GM19351 (cell line): ENCODE measurements around the gene CREB1.
"Not testable (repeated sequence)": the region's sequence is repeated elsewhere in the genome, so short reads cannot be mapped to it uniquely, and the experiment has no call there.

Source experiments
- ATAC-seq: cut with Tn5 transposase; IDR thresholded peaks from one replicate; pipeline ENCODE4 v1.9.1; 2021; ENCODE audit warnings: mild to moderate bottlenecking, moderate library complexity; ENCODE audit not compliant: unreplicated experiment

CREB1 gene

DNA sequence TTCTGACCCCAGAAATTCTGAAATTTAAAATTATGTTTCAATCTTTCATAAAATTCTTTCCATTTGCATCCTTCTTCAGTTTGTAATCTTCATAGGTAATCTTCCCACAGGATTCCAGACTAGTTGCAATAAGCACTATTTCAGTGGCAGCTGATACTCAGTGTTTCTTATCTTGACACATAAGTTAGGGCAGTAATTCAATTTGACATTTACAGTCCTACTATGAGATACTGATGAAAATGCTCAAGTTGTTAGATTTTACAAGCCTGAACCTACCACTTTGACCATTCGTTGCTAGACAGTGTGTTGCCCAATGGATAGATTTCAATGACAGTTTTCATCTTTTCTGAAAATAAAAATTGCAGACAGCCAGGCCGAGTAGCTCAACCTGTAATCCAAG, 85.1 kb downstream of the CREB1 start:
- no peak for ATAC-seq

DNA sequence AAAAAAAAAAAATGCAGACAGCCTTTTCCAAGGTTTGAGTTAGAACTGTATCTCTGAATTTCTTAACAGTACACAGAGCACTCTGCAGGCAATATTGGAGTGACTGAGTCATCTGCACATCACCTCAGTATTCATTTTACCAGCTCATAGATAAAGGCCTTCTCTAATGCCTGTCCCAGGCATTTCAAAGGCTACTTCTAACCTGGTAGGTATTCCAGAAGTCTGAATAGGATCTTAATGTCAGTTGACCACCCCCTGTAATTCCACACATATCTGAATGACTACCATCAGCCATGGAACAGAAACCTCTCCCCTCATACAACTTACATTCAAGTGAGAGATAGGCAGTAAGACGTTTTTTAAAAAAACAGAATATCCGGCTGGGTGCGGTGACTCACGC, 86.4 kb downstream of the CREB1 start:
- no peak for ATAC-seq

DNA sequence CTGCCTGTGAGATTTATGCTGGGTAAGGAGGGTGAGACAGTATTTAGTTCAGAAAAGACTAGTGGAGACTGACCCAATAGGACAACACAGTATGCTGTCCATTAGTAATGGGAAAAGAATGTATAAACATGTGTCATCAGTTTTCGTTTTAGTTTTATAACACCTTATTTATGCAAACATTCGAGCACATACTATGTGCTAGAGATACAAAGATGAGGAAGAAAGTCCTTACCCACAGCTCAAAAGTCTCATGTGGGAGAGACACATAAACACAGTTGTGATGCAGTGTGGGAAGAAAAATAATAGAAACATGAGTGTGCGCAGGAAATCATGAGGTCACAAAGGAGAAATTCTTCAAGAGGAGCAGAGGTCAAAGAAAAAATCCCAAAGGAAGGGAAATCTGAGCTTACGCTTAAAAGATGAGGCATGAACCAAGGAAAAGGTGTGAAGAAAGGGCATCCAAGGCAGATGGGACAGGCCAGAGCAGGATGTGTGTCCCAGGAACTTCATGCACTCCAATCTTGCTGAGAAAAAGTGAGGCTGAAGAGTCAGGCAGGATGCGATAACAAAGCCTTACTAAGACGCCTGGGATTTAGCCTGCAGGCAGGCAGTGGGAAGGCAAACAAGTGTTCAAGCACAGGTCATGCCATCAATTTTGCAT, 87.4 kb downstream of the CREB1 start:
- no peak for ATAC-seq

DNA sequence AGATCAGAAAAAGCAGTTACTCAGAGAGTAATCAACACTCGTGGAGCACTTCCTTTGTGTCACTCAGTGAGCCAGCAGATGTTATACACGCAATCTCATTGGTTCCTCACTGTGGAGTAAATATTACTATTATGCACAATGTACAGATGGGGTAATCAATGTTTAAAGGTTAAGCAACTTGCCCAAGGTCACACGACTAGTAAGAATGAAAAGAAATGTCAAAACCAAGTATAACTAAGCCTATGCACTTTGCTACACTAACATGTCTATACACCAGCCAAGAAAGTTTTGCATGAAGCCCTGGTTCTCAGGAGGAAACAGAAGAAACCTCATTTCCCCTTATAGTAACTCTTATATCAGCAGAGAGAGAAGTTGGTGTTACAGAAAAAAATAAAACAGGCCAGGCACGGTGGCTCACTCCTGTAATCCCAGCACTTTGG, 90.0 kb downstream of the CREB1 start:
- peak; percentile 45 for ATAC-seq

DNA sequence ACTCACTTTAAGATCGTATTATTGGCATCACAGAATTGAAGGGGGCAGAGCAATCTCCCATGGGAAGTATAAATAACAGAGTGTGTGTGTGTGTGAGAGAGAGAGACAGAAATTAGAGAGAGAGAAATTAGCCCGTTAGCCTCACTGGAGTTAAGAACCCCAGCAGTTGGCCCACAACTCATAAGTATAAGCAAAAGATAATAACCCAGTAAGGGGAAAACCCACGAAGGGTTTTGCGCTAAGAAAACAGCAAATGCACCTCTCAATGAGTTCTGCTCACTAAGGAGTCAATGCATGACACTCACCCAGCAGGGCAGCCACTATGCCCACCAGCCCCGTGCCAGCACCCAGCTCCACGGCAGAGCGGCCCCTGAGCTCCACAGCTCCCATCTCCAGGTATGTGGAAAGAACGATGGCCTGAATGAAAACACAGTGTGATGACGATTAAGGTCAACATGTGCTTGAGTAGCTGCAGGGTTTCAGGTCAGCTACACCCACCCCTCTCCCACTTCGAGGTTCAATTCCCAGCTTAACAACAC, 91.8 kb downstream of the CREB1 start:
- no peak for ATAC-seq

DNA sequence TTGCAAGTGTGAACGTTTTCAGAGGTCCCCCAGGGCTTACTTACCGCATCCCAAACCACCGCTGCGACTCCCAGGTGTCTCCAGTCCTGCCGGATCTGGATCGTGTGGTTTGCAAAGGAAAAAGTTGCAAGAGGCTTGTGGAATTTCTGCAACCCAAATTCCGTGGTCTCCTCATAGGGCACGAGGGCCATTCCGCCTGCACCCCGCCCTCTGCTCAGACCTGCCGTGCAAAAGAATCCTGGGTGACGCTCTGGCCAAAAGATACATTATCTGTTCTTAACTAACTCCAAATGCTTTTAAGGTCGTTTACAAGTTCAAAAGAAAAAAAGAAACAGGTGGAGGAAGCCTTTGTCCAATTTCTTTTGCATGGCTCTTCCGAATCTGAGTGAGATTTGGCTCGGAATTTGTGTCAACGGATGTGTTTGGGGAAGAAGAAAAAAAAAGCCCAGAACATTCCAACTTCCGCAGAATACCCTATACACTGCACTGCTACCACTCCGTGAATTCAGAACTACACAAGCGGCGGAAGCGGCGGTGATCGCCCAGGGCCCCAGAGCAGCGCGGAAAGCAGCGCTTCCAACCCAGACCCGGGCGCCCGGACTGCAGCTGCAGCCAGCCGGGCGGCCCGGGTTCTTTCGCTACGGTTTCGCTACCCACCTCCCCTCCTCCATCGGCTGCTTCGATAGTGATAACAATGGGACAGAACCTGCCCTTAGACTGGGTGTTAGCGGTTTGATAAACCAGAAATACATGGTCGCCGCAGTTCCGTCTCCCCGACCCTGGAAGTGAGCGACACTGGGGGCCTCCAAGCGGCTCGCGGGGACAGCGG, 94.6 kb downstream of the CREB1 start:
- ATAC-seq = peak; percentile 35

DNA sequence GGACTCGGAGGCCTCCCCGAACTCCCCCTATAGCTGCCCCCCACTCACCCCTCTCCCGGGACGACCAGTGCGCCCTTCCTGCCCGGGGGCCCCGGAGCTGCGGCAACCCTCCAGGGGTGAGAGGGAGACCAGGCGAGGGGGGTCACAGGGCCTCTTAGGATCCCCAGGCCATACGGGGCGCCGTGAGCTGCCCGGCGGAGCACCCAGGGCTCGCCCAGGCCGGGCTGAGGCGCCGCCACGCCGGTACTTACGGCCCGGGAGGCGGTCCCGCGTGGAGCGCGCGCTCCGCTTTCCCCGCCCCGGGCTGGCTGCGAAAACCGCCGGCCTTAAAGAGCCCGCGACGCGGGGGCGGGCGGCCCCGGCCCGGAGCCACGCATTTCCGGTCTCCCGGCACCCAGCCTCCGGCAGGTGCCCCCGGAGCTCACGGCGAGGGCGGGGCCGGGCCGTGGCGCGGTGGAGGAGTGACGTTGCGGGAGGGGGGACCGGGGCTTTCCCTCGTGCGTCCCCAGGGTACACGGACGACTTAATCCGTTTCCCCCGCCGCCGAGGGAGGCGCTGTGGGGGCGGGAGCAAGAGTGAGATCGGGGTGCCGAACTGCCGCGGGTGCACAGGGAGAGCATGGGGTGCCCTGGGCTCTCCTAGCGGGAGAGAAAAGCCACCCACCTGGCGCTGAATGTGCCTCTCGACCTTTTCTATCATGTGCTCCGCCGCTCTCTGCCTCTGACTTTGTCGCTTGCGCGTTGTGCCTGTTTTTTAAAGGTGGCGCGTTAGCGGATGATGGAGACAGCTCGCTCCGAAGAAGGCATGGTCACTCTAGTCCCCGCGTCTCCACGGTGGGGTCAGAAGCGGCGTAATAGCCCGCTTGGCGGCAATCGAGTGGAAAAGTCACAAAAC, 95.5 kb downstream of the CREB1 start, which contains the start of gene METTL21A:
Gene METTL21A (minus strand): TSS at position 381 of the 894 bp plus-strand sequence. CDS start 1,019 bp downstream, outside the sequence.
- ATAC-seq = peak; percentile 50

DNA sequence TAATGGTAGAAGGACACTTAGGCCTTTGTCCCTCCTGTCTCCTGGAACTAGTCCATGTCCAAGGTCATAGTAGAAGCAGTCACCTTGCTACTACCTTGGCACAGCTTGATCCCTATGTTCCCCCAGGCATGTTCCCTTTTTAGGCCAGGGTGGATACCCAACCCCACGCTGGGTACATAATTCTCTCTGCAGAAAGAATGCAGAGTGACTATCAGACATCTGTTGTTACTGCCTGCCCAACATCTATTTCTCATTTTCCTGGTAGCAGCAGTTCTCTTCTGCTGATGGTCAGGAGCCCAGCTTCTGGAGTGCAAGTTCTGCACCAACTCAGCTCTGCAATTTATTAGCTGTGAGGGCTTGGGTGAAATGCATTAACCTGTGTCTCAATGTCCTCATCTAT, 99.8 kb downstream of the CREB1 start:
- ATAC-seq = no peak

DNA sequence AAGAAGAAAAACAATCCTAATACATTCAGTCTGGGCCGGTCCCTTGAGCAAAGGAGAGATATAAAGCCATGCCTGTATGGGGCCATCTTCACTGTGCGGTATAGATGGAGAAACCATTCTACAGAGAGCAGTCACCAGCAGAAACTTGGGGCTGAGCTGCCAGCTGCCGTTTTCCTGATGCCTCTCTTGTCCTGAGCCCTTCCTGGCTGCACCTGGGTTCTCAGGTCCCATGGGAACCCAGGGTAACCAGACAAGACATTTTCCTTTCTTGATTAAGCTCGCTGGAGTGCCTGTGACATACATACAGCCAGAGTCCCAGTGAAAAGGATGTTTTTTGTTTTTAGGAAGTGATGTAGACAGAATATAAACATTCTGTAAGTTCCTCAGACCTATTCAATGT, 100.7 kb downstream of the CREB1 start:
- ATAC-seq = no peak

DNA sequence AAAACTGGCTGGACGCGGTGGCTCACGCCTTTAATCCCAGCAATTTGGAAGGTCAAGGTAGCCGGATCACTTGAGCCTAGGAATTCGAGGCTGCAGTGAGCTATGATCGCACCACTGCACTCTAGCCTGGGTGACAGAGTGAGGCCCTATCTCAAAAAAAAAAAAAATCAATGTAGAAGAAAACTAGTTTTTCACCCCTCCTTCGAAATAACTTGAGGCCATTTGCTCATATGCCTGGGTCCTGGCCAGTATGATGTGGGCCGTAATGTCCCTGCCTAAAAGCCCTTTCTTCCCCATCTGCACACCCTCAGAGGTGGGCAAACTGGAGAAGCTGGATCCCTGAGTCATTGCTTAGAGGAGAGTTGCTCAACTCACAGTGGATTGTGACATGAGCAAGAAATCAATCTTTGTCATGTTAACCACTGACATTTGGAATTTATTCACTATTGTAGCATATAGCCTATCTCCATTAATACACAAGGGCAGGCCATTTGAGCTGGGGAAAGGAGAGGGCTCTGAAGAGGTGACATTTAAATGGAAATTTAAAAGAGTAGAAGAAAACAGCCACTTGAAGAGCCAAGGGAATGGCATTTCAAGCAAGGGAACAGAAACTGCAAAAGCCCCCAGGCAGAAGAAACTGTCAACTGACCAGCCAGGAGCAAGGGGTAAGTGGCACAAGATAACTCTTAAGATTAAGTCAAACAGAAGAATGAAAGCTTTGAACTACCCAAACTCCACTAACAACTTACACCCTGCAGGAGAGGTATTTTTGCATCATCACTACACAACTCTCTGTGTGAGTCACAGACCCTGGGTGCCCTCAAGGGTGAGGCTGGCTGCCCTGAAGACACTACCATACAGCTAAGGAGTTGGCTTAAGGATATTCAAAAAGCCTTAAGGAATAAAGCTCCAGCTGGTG, 103.1 kb downstream of the CREB1 start:
- ATAC-seq = no peak

DNA sequence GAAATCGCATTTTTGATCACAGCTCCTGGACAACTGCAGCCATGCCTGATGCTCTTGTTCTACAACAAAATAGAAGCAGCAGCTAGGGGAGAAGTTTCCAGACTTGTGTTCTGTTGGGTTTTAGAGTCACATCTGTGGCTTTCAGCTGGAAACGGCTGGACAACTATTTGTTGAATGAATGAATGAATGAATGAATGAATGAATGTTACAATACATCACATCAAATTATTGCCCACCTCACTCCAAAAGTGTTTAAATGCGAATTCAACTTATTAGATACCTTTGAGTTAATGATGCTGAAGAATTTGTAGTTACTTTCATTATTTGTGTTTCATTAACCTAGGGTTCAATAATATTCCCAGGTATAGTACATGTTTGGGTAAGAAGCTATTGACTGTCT, 103.9 kb downstream of the CREB1 start:
- no peak for ATAC-seq

DNA sequence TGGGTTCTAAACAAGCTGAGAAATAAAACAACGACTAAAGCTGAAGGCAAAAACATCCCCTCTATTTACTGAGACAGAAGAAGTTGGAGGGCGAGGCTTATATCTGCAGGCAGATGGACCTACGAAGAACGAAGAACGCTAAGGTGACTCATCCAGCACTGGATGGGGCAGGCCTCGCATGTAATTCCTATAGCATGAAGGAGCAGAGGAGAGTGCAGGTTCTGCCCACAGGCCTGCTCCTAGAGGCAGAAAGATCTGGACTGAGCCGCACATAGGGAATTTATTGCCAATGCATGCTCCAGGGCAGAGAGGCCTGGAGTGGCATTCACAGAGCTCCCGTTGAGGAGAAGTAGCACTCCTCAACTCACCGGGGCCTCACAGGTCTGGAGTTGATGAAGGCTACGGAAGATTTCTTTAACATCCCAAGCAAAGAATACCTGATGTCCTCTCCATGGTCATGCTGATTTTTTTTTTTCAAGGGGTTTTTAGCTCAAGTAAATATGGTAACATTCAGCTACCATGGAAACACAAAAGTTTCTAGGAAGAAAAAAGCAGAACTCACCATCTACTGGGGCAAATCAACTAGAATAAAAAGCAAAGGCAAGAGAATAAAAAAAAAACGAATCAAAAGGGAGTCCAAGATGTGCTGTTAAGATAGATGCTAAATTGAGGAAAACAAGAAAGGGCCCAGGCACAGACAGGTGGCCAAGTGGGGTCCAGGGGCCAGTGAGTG, 105.9 kb downstream of the CREB1 start:
- ATAC-seq = no peak

DNA sequence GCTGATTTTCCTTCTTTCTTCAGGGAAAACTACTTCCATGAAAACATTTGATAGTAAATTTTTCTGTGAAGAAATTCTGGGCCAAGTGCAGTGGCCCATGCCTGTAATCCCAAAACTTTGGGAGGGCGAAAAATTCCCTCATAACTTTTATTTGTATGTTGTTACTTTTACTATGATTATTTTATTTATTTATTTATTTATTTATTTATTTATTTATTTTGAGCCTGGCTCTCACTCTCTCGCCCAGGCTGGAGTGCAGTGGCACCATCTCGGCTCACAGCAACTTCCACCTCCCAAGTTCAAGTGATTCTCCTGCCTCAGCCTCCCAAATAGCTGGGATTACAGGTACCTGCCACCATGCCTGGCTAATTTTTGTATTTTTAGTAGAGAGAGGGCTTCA, 109.5 kb downstream of the CREB1 start:
- ATAC-seq = not testable (repeated sequence)

DNA sequence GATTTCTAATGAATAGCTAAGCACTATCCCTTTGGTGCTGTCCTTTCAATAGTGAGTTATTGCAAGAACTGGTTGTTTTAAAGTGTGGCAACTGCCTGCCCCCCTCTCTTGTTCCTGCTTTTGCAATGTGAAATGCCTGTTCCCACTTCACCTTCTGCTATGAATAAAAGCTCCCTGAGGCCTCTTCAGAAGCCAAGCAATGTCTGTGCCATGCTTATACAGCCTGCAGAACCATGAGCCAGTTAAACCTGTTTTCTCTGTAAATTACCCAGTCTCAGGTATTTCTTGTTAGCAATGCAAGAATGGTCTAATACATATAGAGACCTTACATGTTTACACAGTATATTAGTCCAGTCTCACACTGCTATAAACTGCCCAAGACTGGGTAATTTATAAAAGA, 110.4 kb downstream of the CREB1 start:
- no peak for ATAC-seq

DNA sequence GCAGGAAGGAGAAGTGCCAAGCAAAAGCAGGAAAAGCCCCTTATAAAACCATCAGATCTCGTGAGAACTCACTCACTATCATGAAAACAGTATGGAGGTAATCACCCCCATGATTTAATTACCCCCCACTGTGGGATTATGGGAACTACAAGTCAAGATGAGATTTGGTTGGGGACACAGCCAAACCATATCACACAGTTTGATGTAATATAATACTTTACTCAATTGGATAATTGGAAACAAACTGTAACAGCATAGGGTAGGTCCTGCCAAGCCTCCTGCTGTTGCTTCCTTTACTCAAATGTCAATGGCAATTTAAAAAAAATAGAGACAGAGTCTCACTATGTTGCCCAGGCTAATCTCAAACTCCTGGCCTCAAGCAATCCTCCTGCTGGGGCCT, 110.9 kb downstream of the CREB1 start:
- ATAC-seq = no peak

DNA sequence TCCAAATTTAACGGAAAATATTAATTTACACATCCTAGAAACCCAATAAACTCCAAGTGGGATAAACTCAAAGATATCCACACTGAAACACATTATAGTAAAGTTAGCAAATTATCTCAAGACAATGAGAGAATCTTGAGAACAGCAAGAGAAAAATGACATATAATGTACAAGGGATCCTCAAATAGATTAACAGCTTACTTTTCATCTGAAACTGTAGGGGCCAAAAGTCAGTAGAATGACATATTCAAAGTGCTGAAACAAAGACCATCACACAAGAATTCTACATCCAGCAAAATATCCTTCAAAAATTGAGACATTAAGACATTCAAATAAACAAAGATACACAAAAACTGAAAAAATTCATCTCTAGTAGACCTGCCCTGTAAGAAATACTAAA, 114.1 kb downstream of the CREB1 start:
- ATAC-seq = no peak

DNA sequence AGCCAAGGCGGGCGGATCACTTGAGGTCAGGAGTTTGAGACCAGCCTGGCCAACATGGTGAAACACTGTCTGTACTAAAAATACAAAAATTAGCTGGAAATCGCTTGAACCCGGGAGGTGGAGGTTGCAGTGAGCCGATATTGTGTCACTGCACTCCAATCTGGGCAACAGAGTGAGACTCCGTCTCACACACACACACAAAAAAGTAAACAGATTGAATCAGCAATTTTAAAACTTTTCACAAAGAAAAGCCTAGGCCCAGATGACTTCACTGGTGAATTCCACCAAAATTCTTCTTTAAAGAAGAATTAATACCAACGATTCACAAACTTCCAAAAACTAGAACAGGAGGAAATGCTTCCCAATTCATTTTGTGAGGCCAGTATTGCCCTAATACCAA, 116.8 kb downstream of the CREB1 start:
- not testable (repeated sequence) for ATAC-seq
